H4 (cell line): ENCODE data around the gene HEY2. TPM values are rescaled to one million over a fixed set of nuclear protein-coding genes. Genes with fewer than 3 reads are reported as not detected.
"Not testable (repeated sequence)": the region's sequence is repeated elsewhere in the genome, so short reads cannot be mapped to it uniquely, and the experiment has no call there.

Experiments
- DNase-seq: peaks from one replicate; pipeline ENCODE4 v3.0.0-alpha.2; 2015; ENCODE audit warnings: low spot score
- total RNA-seq: library from RNA; depleted of rRNA; stranded (reverse); fragments of >200 nt; shearing (Covaris generic); gene quantifications from 2 replicates; pipeline ENCODE4 v1.2.3, GENCODE V29; 2014; rRNA removed

Gene HEY2
- total RNA-seq = 0.93 TPM in 1 of 2 replicates, not detected in the other

DNA sequence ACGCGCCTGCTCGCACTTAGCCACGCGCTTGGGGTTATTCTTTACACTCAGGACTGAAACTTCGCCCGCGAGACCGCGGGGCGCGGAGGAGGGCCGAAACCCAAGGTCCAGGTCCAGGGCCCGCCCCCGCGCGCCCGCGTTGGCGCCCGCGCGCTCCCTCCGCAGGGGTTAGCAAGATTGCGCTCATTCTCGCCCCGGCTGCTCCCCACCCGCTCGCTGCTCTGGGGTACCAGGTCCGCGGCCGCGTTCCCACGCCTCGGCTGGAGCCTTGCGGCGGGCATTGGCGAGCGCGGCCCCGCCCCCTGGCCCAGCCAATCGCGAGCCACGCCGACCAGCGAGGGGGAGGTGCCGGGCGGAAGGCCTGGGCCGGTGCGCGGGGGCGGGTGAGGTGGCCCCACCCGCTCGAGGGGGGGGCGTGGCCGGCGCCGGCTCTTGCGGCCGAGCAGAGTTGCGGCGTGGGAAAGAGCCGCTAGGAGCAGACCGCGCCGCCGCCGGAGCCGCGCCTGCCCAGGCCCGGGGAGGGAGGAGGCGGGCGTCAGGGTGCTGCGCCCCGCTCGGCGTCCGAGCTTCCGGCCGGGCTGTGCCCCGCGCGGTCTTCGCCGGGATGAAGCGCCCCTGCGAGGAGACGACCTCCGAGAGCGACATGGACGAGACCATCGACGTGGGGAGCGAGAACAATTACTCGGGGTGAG is at the start of gene HEY2:
HEY2 (plus strand) TSS at position 460 of the 692 bp plus-strand sequence; CDS start at position 605, 145 bp downstream.
- peak; percentile 70 for DNase-seq

- DNase-seq = no peak
Observed at GRCh38 chr6:125700581-125701353, 48.7 kb upstream of the HEY2 start.

DNA sequence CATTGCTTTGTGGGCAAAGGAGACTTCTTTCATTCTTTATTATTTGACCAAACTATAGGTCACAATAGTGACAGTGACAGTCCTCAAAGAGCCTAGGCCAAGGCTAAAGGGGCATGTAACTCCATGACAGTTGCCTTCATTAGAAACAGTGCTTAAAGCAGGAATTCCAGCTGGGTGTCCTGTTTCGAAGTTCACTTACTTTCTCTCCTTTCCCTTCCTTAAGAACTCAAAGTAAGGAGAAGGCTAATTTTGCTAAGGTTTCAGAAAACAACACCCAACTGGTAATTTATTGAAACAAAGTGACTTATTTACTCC is 48.1 kb upstream of the HEY2 start:
- no peak for DNase-seq

GRCh38 chr6:125703882-125704281 is 45.5 kb upstream of the HEY2 start:
- DNase-seq = not testable (repeated sequence)

DNA sequence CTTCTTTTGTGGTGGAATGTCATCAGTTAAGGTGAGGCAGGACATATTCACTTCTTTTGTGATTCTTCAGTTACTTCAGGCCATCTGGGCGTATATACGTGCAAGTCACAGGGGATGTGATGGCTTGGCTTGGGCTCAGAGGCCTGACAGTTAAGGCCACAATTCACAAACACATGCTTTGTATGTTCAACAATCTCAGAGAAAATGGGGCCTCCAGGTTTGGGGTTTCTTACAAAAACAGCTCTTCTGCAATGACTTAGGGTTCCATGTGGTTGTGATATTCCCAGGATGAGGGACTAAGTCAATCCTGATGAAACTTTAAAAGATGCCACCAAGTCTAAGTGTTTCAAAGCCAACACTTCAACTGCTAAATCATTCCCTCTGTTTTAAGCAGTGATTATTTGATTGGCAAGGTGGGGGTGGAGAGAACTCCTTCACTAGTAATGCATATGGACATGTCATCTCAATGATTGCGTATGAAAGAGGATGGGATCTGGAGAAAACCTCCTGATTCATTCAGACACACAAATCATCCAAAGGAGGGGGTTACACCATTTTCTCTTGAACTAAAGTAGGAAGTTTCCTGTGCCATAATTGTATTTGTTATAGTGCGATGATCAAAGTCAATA is 41.7 kb upstream of the HEY2 start:
- no peak for DNase-seq

DNA sequence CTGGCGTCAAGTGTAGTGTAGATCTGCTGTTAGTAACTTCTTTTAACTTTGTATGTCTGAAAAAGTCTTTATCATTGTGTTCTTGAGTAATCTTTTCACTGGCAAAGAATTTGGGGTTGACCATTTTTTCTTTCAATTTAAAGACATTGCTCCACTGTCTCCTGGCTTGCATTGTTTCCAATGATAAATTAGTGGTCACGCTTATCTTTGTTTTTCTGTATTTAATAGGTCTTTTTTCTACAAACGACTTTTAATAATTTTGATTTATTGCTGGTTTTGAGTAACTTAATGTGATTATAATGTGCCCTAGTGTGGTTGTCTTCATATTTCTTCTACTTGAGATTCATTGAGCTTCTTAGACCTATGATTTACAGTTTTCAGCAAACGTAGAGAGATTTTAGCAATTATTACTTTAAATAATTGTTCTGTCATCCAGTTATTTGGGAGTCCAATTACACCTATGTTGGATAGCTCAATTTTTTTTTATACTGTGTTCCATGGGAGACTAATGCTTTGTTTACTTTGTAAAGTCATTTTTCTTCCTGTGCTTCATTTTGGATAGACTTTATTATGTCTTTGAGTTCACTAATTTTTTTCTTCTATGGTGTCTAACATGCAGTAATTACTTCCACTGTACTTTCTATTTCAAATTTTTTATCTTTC is 38.3 kb upstream of the HEY2 start:
- DNase-seq = no peak

DNA sequence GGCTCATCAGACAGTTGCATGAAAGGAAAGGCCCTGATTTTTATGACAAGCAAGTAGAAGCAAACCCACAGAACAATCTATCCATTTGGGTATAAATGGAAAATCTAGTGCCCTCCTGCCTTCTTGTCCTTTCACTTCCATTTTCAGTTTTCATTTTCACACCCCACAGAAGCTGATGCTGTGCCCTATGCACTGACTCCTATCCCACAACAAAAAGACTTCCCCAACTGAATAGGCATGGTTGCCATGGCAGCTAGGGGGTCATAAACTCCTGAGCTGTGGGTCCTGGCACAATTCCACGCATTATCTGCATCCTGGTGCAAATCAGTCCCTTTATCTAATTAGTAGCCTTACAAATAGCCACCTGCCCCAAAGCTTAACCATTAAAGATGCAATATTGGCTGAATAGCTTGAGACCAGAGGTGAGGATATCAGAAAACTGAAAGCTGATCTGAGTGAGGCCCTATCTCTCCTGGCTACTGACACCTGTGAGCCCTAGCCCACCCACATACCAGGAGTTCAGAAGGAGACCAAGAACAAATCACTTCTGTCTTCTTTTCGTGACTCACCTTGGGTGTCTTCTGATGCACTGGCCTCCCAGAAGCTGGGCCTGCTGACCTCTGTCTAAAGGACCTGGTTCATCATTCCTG is 34.9 kb upstream of the HEY2 start:
- DNase-seq = no peak

DNA sequence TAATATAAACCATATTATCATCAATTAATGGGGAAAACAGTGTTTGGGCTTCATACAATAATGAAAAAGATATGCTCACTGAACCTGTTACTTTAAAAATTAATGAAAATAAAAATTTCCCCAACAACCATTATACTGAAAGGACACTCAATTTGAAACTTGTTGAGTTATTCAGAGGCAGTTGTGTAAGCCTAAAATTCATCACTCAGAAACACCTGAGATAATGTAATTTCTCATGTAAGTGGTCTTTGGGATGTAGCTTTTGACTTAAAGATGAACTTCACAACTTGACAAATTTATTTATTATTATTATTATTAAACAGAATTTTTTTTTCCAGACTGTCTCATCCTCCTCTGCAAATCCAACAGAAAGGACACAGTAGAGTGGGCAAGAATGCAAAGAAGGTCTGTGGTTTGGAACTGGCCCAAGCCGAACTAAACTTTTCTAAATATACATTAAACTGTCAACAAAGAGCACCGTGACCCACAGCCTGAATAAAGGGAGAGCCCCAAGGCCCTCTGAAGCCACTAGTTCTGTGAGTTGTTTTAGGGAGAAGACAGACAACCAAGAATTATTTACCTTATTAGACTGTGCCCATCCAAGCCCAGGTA is 32.2 kb upstream of the HEY2 start:
- DNase-seq = no peak

GRCh38 chr6:125718109-125718508 is 31.3 kb upstream of the HEY2 start:
- no peak for DNase-seq

DNA sequence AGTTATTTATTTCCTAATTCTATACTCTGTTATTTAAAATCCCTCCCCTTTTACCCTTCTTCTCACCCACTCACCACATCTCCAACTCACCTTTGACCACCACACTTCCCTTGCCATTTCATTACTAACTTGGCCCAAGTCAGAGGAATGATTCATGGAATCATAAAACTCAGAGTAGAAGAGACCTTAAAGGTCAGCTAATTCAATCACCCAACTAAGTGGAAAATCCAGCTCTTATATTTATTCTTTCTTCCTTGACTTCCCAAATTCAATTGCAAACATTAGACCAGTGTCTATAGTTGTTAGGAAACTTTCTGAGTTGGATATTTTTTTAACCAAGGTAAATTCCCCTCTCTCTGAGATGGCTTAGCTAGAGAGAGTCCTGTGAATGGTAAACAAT is 26.5 kb upstream of the HEY2 start:
- DNase-seq = no peak

- DNase-seq = no peak
Observed at GRCh38 chr6:125727216-125727615, 22.2 kb upstream of the HEY2 start.

- DNase-seq = no peak
Observed at GRCh38 chr6:125728739-125729138, 20.7 kb upstream of the HEY2 start.

GRCh38 chr6:125729983-125730382 is 19.4 kb upstream of the HEY2 start:
- DNase-seq = no peak

GRCh38 chr6:125732398-125732797 is 17.0 kb upstream of the HEY2 start:
- no peak for DNase-seq

GRCh38 chr6:125733516-125734300 is 15.7 kb upstream of the HEY2 start:
- no peak for DNase-seq

DNA sequence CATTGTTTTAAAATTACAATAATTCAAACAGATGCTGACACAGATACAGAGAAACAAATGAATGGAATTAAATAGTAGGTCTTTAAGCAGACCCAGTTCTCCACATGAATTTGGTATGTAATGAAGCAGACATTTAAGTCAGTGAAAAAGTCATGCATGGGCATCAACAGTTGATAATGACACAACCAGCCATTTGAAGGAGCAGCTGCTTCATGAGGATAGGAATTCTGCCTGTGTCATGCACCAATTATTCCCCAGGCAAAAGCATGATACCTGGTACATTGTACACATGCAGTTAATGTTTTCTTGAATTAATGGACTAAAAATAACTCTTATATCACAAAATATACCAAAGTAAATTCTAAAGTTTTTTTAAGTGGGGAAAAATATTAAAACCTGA is 11.2 kb upstream of the HEY2 start:
- no peak for DNase-seq

GRCh38 chr6:125739364-125739763 is 10.1 kb upstream of the HEY2 start:
- no peak for DNase-seq

DNA sequence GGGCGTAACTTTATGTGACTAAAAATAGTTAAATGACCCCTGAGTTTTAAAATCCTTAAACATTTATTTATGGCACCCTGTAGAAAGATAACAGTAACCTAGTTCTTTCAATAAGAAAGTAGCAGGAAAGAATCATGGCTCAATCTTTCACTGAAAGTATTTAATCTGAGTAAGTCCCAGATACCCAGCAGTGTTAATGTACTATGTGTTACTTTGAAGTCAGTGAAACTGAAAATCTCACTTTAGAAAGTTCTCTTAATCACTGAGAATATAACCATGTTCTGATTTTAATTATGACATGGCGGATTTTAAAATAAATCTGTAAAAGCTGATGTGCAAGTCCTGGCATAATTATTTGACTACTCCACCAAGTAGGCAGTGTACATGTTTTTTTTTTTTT is 8.1 kb upstream of the HEY2 start:
- no peak for DNase-seq

DNA sequence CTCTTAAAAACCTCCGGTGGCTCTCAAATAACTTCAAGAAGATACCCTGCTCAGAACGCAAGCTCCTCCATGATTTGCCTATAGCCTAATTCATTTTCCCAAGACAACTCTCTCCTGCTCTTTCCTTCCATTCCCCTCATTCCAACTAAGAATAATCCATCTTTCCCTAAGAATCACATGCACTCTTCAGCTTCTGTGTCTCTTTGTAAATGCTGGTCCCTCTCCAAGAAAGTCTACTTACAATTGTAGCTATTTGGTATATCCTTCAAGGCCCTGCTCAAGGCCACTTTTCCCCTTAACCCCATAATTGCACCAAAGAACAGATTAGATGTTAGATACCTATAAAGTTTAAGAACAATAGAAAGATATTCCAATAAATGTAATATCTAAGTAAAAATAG is 7.4 kb upstream of the HEY2 start:
- no peak for DNase-seq

- DNase-seq = no peak
Observed at GRCh38 chr6:125742464-125743120, 6.8 kb upstream of the HEY2 start.
